ENCODE data around the gene EMID1.

DNA sequence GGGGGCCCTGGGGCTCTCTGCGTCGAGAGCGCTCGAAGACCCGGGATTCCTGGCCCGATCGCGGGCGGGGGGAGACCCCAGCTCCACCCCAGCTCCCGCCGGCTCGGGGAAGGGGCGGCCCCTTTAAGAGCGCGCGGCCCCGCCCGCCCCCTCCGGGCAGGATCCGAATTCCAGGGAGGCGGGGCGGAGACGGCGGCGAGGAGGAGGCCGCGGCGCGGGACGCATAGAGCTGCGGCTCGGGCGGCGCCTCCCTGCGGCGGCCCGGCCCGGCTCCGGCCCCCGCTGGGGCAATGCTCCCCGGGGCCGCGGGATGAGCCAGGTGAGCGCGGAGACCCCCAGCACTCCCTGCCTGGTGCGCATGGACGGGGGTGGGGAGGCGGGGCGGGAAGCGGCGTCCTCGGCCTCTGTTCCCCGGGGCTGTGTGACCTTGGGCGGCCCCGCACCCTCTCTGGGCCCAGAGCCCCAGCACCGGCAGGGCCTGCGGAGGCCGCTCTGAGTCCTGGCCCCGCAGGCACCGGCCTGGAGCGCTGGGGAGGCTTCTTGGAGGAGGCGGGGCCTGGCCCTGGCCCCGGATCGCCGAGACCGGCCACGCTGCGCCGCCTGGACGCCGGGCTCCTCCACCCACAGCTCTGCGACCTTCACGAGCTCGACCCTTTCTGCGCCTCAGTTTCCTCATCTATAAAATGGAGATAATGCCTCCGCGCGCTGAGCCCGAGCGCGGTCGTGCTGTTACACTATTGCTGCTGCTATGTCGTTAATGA is 101.3 kb downstream of the EMID1 start:
- TF ChIP-seq, protein P1, sequence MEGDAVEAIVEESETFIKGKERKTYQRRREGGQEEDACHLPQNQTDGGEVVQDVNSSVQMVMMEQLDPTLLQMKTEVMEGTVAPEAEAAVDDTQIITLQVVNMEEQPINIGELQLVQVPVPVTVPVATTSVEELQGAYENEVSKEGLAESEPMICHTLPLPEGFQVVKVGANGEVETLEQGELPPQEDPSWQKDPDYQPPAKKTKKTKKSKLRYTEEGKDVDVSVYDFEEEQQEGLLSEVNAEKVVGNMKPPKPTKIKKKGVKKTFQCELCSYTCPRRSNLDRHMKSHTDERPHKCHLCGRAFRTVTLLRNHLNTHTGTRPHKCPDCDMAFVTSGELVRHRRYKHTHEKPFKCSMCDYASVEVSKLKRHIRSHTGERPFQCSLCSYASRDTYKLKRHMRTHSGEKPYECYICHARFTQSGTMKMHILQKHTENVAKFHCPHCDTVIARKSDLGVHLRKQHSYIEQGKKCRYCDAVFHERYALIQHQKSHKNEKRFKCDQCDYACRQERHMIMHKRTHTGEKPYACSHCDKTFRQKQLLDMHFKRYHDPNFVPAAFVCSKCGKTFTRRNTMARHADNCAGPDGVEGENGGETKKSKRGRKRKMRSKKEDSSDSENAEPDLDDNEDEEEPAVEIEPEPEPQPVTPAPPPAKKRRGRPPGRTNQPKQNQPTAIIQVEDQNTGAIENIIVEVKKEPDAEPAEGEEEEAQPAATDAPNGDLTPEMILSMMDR (conservative IDR thresholded peaks at IDR 0.05; ENCODE audit: low read length): no peak
- no peak for TF ChIP-seq EZH2phosphoT487 (IDR thresholded peaks at IDR 0.05; ENCODE audit: borderline replicate concordance)

Data from Loucy (cell line).